Prostate gland (tissue), 2 donors: ENCODE results near the gene EPB41L1. TPM values are rescaled to one million over a fixed set of nuclear protein-coding genes. Genes with fewer than 3 reads are reported as not detected.

Experiments used
- DNase-seq: peaks from one replicate; pipeline ENCODE4 v3.0.0-alpha.2; 2019; ENCODE audit warnings: low spot score
- H3K27ac ChIP-seq, 2 donors: fragments of 200-600 bp; sonication (generic); 2 replicates each; pipeline ENCODE4 v1.5.1; 2017 to 2019
- H3K27me3 ChIP-seq: fragments of 200-600 bp; sonication (generic); replicated peaks from 2 replicates; pipeline ENCODE4 v1.5.1; 2019; ENCODE audit not compliant: insufficient read depth
- H3K36me3 ChIP-seq, 2 donors: fragments of 200-600 bp; sonication (generic); 1 replicate in 1 of 2; 2 replicates in 1 of 2; pipeline versions ENCODE4 v1.5.1 to v1.8.1; 2017 to 2019
- H3K4me1 ChIP-seq: fragments of 200-600 bp; sonication (generic); replicated peaks from 2 replicates; pipeline ENCODE4 v1.5.1; 2019
- H3K4me3 ChIP-seq, 2 donors: fragments of 200-600 bp; sonication (generic); 2 replicates each; pipeline ENCODE4 v1.5.1; 2017 to 2019
- H3K9me3 ChIP-seq: fragments of 200-600 bp; sonication (generic); 2 replicates; pipeline ENCODE4 v1.5.1; 2017
- POLR2A ChIP-seq: fragments of 450-650 bp; IDR thresholded peaks from one replicate; pipeline ENCODE4 v1.6.1; 2016; ENCODE audit warnings: antibody characterized with exemption, mild to moderate bottlenecking
- POLR2AphosphoS5 ChIP-seq: sonication (generic); formaldehyde crosslinking; IDR thresholded peaks from one replicate; pipeline ENCODE4 v1.6.1; 2017; ENCODE audit warnings: antibody characterized with exemption
- WGBS: methylation state at CpG from one replicate; pipeline ENCODE4 v1.1.5; 2018; 5-methylcytosine and 5-hydroxymethylcytosine counted together
- intact Hi-C: fragments of 100-400 bp; cut with DNase I; formaldehyde crosslinking; loops from one replicate; pipeline ENCODE4 v1.14.2; 2022
- total RNA-seq, 2 donors: library from RNA; depleted of rRNA; stranded (reverse); fragments of >200 nt; gene quantifications; one replicate each; pipeline ENCODE4 v1.1.0, GENCODE V29; 2016
- TF ChIP-seq, protein P1 (sequence below), 4 experiments: fragments of 200-600 bp in 2 of 4; fragments of 450-650 bp in 2 of 4; sonication (generic) in 2 of 4; IDR thresholded peaks; 1 replicate in 3 of 4; 2 replicates in 1 of 4; pipeline ENCODE4 v1.5.1; 2016 to 2019; ENCODE audit warnings: antibody characterized with exemption in 4 of 4, mild to moderate bottlenecking in 2 of 4, moderate library complexity in 2 of 4

The EPB41L1 gene
- total RNA-seq, 2 donors from 2014 or later, result 27.7 to 91.1 TPM

DNA sequence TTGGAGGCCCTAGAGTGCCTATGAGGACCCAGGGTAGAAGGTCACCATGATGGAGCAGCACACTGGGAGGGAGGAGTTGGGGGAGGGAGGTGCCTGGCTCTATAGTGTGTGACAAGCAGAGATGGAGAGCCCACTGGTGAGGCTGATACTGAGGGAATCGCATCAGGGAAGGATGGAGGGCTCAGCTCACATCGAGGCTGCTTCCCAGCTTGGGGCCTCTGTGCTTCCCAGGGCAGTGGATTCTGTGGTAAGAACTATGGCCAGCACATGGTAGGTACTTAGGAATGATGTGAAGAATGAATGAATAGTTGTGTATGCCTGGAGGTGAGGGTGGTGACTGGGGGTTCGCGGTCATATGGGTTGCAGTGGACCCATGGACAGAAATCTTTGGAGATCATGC is 1.3 kb upstream of the EPB41L1 start:
- intact Hi-C loops, result no loop called here
- H3K36me3 ChIP-seq, result no peaks in the 10 kb centered on the region
- H3K27ac ChIP-seq, result peak overlapping the region; percentile 73 to 87
- H3K4me1 ChIP-seq, result peaks cover 5% of the 10 kb centered on the region
- no peaks in the 10 kb centered on the region for H3K9me3 ChIP-seq
- H3K4me3 ChIP-seq, result no peak overlapping the region
- TF ChIP-seq, protein P1, sequence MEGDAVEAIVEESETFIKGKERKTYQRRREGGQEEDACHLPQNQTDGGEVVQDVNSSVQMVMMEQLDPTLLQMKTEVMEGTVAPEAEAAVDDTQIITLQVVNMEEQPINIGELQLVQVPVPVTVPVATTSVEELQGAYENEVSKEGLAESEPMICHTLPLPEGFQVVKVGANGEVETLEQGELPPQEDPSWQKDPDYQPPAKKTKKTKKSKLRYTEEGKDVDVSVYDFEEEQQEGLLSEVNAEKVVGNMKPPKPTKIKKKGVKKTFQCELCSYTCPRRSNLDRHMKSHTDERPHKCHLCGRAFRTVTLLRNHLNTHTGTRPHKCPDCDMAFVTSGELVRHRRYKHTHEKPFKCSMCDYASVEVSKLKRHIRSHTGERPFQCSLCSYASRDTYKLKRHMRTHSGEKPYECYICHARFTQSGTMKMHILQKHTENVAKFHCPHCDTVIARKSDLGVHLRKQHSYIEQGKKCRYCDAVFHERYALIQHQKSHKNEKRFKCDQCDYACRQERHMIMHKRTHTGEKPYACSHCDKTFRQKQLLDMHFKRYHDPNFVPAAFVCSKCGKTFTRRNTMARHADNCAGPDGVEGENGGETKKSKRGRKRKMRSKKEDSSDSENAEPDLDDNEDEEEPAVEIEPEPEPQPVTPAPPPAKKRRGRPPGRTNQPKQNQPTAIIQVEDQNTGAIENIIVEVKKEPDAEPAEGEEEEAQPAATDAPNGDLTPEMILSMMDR (IDR thresholded peaks at IDR 0.05), result no peak
- TF ChIP-seq POLR2A (no peak), POLR2AphosphoS5 (no peak)
- 89% methylated on average over 4 of the region's 4 CpGs for WGBS
- H3K27me3 ChIP-seq, result no peaks in the 10 kb centered on the region
- DNase-seq, result no peak

DNA sequence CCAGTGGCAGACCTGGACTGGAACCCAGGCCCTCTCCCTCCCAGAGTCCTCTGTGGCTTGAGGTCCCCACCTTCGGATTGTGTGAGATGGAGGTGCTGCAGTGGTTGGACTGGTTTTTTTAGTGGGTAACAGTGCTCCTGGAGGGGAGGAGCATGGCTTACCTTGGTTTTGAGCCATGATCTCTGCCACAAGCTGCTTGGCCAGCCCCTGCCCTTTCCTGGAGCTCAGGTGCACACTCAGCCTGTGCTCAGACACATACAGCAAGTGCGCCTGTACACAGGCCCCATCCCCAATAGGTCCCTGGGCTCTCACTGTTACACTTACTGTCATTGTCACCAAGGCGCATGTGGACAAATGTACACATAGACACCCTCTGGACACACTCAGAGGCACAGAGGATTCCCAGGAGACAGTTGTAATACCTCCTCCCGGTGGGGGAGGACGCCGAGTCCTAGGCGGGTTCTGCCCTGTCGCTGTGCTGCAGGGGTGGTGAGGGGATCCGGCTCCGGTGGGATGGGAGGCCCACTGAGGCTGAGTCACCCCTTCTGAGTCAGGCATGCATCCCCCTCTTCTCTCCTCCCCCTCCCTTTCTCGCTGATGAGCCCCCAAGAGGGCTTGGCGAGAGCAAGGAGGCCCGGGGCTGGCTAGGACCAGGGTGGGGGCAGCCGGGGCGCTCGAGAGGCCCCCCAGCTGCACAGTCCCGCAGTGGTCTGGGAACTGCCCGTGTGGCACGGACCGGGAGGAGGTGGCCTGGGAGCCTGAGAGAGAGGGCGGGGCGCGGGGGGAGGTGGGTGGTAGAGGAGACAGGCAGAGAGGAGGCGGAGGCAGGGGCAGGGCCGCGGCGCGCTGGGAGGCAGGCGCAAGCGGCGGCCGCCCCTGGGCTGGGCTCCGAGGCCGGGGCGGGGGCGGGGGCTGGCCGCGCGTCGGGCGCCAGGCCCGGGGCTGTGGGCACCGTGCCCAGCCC is 522 bp upstream of the EPB41L1 start:
- no peak for TF ChIP-seq POLR2A
- peak; percentile 52 for TF ChIP-seq POLR2AphosphoS5
- TF ChIP-seq, protein P1 (IDR thresholded peaks at IDR 0.05), result peak in 1 of 4 experiments; percentile 10
- intact Hi-C loops, result no loop called here
- no peaks in the 10 kb centered on the region for H3K36me3 ChIP-seq
- H3K27ac ChIP-seq, result peak overlapping the region; percentile 73 to 87
- DNase-seq, result peak; percentile 89
- peak overlapping the region; percentile 50 to 52 for H3K4me3 ChIP-seq
- no peaks in the 10 kb centered on the region for H3K9me3 ChIP-seq
- H3K27me3 ChIP-seq, result no peaks in the 10 kb centered on the region
- H3K4me1 ChIP-seq, result peaks cover 5% of the 10 kb centered on the region
- 5% methylated on average over 28 of the region's 43 CpGs for WGBS

DNA sequence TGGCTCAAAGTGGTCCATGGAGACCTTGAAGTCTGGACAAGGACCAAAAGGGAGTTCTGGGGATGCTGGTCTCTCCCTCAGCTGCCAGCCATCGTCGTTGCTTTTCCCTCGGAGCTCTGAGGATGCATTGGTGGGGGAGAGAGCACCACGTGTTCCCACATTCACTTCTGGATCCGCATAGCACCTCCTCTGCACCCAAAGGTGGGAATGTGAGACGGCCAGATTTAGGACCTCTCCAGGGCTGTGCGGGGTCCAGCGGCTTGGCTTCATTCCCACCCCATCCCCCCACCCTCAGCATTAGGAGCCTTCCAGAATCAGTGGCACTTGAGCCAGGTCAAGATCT is 1.1 kb downstream of the EPB41L1 start:
- DNase-seq, result no peak
- Histone ChIP-seq H3K4me1 (peaks cover 5% of the 10 kb centered on the region), H3K27me3 (no peaks in the 10 kb centered on the region), H3K27ac (no peak overlapping the region), H3K4me3 (no peak overlapping the region), H3K36me3 (no peaks in the 10 kb centered on the region), H3K9me3 (no peaks in the 10 kb centered on the region)
- TF ChIP-seq, protein P1 (IDR thresholded peaks at IDR 0.05), result no peak
- TF ChIP-seq POLR2A (no peak), POLR2AphosphoS5 (no peak)
- WGBS, result 54% methylated on average over 8 of the region's 8 CpGs
- intact Hi-C loops, result loop anchor here (5.0 kb wide), 1 partner anchor 42 kb away; no protein-coding TSS in a partner anchor

DNA sequence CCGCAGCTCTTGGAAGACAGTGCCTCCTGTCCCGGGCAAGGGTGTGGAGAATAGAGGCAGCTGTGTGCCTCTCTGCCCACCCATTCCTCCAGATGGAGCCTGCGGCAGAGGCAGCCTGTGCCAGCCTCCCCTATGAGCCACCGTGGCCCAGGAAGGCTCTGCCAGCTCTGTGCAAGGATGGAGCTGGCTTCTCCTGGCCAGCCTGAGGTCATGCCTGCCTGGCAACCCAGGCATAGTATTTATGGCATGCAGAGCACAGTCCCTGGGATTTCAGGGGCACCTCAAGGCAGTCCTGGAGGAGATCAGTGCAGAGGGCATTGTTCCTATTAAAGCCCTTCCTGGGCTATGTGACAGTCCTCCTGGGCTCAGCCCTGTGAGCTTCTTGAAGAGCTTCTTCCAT is 1.5 kb downstream of the EPB41L1 start:
- intact Hi-C loops, result loop anchor here (5.0 kb wide), 1 partner anchor 41 kb away; no protein-coding TSS in a partner anchor
- Histone ChIP-seq H3K9me3 (no peaks in the 10 kb centered on the region), H3K27me3 (no peaks in the 10 kb centered on the region), H3K4me1 (peaks cover 5% of the 10 kb centered on the region), H3K36me3 (no peaks in the 10 kb centered on the region), H3K4me3 (no peak overlapping the region), H3K27ac (no peak overlapping the region)
- 80% methylated on average over 4 of the region's 4 CpGs for WGBS
- TF ChIP-seq POLR2A, result no peak
- TF ChIP-seq, protein P1 (IDR thresholded peaks at IDR 0.05), result no peak
- TF ChIP-seq POLR2AphosphoS5, result no peak
- DNase-seq, result no peak

- 89% methylated on average over 1 of the region's 1 CpG for WGBS
- Histone ChIP-seq H3K9me3 (no peaks in the 10 kb centered on the region), H3K27me3 (no peaks in the 10 kb centered on the region), H3K36me3 (no peaks in the 10 kb centered on the region), H3K4me1 (peaks cover 5% of the 10 kb centered on the region), H3K27ac (no peak overlapping the region), H3K4me3 (no peak overlapping the region)
- no peak for DNase-seq
- TF ChIP-seq POLR2A (no peak), POLR2AphosphoS5 (no peak)
- TF ChIP-seq, protein P1 (IDR thresholded peaks at IDR 0.05), result no peak
- intact Hi-C loops, result loop anchor here (5.0 kb wide), 1 partner anchor 40 kb away; no protein-coding TSS in a partner anchor
Measured at GRCh38 chr20:36157610-36158009, 3.1 kb downstream of the EPB41L1 start.
